OCI-LY3 (cell line): ENCODE data around the gene SLC35F4.

Experiments
- H2AFZ ChIP-seq: fragments of 200-600, 300-600 bp; shearing (Covaris generic); 2 replicates; pipeline ENCODE4 v1.6.0; 2014; ENCODE audit warnings: antibody characterized with exemption, low read depth, low read length
- H3K27ac ChIP-seq: fragments of 200-600, 300-600 bp; sonication (generic); 2 replicates; pipeline ENCODE4 v1.5.1; 2014; ENCODE audit warnings: mild to moderate bottlenecking, low read length, moderate library complexity, mixed read lengths
- H3K27me3 ChIP-seq: fragments of 200-600, 300-600 bp; sonication (generic); 2 replicates; pipeline ENCODE4 v1.6.1; 2014; ENCODE audit warnings: low read depth, low read length, mixed read lengths
- H3K36me3 ChIP-seq: fragments of 200-600, 300-600 bp; sonication (generic); replicated peaks from 2 replicates; pipeline ENCODE3; 2014; ENCODE audit warnings: low read depth, low read length, mixed read lengths
- H3K4me1 ChIP-seq: fragments of 300-600, 200-600 bp; sonication (generic); 2 replicates; pipeline ENCODE4 v1.6.1; 2014; ENCODE audit warnings: low read length, mixed read lengths
- H3K4me2 ChIP-seq: fragments of 200-600, 300-600 bp; sonication (generic); 2 replicates; pipeline ENCODE4 v1.6.1; 2014; ENCODE audit warnings: low read length, mixed read lengths
- H3K4me3 ChIP-seq: fragments of 300-600, 200-600 bp; sonication (generic); 2 replicates; pipeline ENCODE4 v1.5.1; 2014; ENCODE audit warnings: antibody characterized with exemption, mild to moderate bottlenecking, low read length, moderate library complexity
- H3K79me2 ChIP-seq: fragments of 300-600, 200-600 bp; shearing (Covaris generic); 2 replicates; pipeline ENCODE4 v1.6.1; 2014; ENCODE audit warnings: mild to moderate bottlenecking, low read length, mixed read lengths
- H3K9ac ChIP-seq: fragments of 300-600, 200-600 bp; shearing (Covaris generic); 2 replicates; pipeline ENCODE4 v1.6.0; 2014; ENCODE audit warnings: mild to moderate bottlenecking, low read length, moderate library complexity
- H3K9me3 ChIP-seq: fragments of 200-600, 300-600 bp; shearing (Covaris generic); 2 replicates; pipeline ENCODE4 v1.6.1; 2014; ENCODE audit warnings: low read length, mixed read lengths; ENCODE audit not compliant: insufficient read depth
- H4K20me1 ChIP-seq: fragments of 200-600, 300-600 bp; sonication (generic); 2 replicates; pipeline ENCODE4 v1.6.1; 2016; ENCODE audit warnings: low read length, mixed read lengths; ENCODE audit not compliant: insufficient read depth
- EZH2phosphoT487 ChIP-seq: fragments of 200-600 bp; shearing (Covaris generic); IDR thresholded peaks from 2 replicates; pipeline ENCODE4 v1.6.1; 2018; ENCODE audit warnings: antibody characterized with exemption, mixed run types, low read depth
- TF ChIP-seq, protein P1 (sequence below): fragments of 200-600, 300-600 bp; sonication (generic); IDR thresholded peaks from 2 replicates; pipeline ENCODE4 v1.5.1; 2014; ENCODE audit warnings: antibody characterized with exemption, low read length, low read depth

SLC35F4 gene

DNA sequence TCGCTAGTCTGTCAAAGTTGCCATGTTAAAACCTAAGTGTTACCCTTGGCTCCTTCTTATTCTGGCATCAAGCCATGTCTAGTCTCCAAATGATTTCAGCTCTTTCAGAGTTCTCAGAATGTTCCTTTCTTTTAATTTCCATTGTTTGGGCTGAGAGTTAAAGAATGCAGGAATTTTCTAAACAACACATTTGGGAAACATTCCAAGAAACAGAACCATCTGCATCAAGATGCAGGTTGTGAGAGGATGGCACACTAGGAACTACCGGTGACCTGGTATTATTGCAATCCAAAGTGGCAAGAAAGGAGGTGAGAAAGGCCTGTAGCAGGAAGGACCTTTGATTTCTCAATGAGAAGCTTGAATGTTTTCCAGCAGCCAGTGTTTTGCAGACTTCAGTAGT is 30.1 kb downstream of the SLC35F4 start:
- no peaks in the 10 kb centered on the region for H4K20me1 ChIP-seq
- H3K27me3 ChIP-seq: peaks cover 5% of the 10 kb centered on the region; the same call in 1 of the 2 replicates
- no peak overlapping the region for H3K4me3 ChIP-seq
- H3K4me2 ChIP-seq: no peak overlapping the region
- H3K4me1 ChIP-seq: no peaks in the 10 kb centered on the region
- no peaks in the 10 kb centered on the region for H3K9me3 ChIP-seq
- H3K27ac ChIP-seq: no peak overlapping the region
- no peaks in the 10 kb centered on the region for H3K79me2 ChIP-seq
- TF ChIP-seq, protein P1, sequence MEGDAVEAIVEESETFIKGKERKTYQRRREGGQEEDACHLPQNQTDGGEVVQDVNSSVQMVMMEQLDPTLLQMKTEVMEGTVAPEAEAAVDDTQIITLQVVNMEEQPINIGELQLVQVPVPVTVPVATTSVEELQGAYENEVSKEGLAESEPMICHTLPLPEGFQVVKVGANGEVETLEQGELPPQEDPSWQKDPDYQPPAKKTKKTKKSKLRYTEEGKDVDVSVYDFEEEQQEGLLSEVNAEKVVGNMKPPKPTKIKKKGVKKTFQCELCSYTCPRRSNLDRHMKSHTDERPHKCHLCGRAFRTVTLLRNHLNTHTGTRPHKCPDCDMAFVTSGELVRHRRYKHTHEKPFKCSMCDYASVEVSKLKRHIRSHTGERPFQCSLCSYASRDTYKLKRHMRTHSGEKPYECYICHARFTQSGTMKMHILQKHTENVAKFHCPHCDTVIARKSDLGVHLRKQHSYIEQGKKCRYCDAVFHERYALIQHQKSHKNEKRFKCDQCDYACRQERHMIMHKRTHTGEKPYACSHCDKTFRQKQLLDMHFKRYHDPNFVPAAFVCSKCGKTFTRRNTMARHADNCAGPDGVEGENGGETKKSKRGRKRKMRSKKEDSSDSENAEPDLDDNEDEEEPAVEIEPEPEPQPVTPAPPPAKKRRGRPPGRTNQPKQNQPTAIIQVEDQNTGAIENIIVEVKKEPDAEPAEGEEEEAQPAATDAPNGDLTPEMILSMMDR: no peak
- TF ChIP-seq EZH2phosphoT487: no peak
- no peak overlapping the region for H2AFZ ChIP-seq
- no peaks in the 10 kb centered on the region for H3K36me3 ChIP-seq
- H3K9ac ChIP-seq: no peak overlapping the region

DNA sequence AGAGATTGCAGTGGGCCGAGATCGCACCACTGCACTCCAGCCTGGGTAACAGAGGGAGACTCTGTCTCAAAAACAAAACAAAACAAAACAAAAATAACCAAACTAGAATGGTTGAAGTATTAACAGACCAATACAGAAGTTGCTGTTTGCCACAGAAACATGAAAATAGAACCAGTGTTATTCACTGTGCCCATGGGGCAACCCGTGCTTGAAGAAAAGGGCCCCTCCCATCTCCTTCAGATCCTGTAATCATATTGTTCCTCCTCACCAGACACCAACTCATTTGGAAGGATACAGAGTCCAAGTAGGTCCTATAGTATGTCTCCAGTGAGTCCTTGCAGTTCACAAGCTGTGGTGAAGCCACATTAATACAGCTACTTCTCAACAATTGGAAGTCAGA is 30.9 kb downstream of the SLC35F4 start:
- H2AFZ ChIP-seq: no peak overlapping the region
- peaks cover 13% of the 10 kb centered on the region; the same call in 1 of the 2 replicates for H3K27me3 ChIP-seq
- no peaks in the 10 kb centered on the region for H3K4me1 ChIP-seq
- TF ChIP-seq EZH2phosphoT487: no peak
- TF ChIP-seq, protein P1: no peak
- H3K9me3 ChIP-seq: no peaks in the 10 kb centered on the region
- H3K4me2 ChIP-seq: no peak overlapping the region
- no peaks in the 10 kb centered on the region for H3K36me3 ChIP-seq
- no peak overlapping the region for H3K27ac ChIP-seq
- no peaks in the 10 kb centered on the region for H3K79me2 ChIP-seq
- no peak overlapping the region for H3K9ac ChIP-seq
- H4K20me1 ChIP-seq: no peaks in the 10 kb centered on the region
- H3K4me3 ChIP-seq: no peak overlapping the region

DNA sequence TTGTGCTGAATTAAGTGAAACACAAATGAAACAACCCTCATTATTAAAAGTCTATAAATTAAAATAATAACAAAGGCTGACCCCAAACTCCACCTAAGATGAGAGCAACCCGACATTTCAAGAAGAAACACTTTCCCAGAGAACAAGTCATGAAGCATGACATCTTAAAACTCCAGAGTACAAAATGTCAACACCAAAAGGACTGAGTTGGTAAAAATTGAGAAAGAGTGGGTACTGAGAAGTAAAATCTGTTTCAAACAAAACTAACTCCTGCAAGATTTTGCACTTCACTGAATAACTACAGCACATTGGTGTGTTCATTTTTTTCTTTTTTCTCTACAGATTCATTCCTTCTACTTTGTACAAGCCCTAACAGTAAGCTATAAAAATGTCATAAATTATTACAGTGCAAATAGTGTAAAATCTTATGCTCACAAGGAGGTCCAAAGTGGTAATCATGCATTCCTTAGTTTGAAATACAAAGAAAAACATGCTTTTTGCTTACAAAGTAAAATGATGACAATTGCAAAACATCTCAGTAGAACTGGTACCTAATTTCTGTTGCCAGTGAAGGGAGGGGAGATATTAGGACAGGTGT is 31.8 kb downstream of the SLC35F4 start:
- H3K4me2 ChIP-seq: no peak overlapping the region
- no peaks in the 10 kb centered on the region for H3K79me2 ChIP-seq
- H3K4me1 ChIP-seq: no peaks in the 10 kb centered on the region
- no peaks in the 10 kb centered on the region for H4K20me1 ChIP-seq
- no peak overlapping the region for H2AFZ ChIP-seq
- H3K9ac ChIP-seq: no peak overlapping the region
- no peaks in the 10 kb centered on the region for H3K36me3 ChIP-seq
- no peaks in the 10 kb centered on the region for H3K9me3 ChIP-seq
- H3K27ac ChIP-seq: no peak overlapping the region
- no peak overlapping the region for H3K4me3 ChIP-seq
- no peak for TF ChIP-seq EZH2phosphoT487
- TF ChIP-seq, protein P1: no peak
- peaks cover 13% of the 10 kb centered on the region; the same call in 1 of the 2 replicates for H3K27me3 ChIP-seq

DNA sequence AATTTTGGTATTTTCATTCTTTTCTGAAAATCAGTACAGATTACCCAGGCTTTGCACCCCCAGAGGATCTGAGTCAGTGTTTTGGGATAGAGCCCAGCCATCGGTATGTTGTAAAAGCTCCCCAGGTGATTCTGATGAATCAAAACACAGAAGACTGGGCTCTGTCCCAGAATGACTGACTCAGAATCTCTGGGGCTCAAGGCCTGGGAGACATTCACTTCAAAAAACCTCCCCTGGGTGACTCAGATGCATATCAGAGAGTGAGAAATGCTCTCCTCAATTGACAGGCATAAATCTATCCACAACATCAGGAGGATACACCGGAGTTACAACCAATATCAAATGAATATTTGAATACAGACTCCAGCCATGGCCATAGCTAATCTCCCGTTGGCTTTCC is 32.6 kb downstream of the SLC35F4 start:
- H3K9ac ChIP-seq: no peak overlapping the region
- H3K27me3 ChIP-seq: peaks cover 13% of the 10 kb centered on the region; the same call in 1 of the 2 replicates
- H3K36me3 ChIP-seq: no peaks in the 10 kb centered on the region
- no peaks in the 10 kb centered on the region for H3K4me1 ChIP-seq
- H3K79me2 ChIP-seq: no peaks in the 10 kb centered on the region
- H3K4me3 ChIP-seq: no peak overlapping the region
- no peak overlapping the region for H3K4me2 ChIP-seq
- H4K20me1 ChIP-seq: no peaks in the 10 kb centered on the region
- H2AFZ ChIP-seq: no peak overlapping the region
- no peak overlapping the region for H3K27ac ChIP-seq
- H3K9me3 ChIP-seq: no peaks in the 10 kb centered on the region
- TF ChIP-seq EZH2phosphoT487: no peak
- TF ChIP-seq, protein P1: no peak
